K562 (cell line): ENCODE data around the gene ATP8B2. TPM values are rescaled to one million over a fixed set of nuclear protein-coding genes. Genes with fewer than 3 reads are reported as not detected.

ENCODE experiments used
- BMI1 ChIP-seq: fragments of 150-350 bp; IDR thresholded peaks from 2 replicates; pipeline ENCODE4 v1.6.1; 2014; ENCODE audit warnings: low read length
- CREM ChIP-seq: IDR thresholded peaks from 2 replicates; pipeline ENCODE4 v1.6.1; 2014; ENCODE audit warnings: antibody characterized with exemption, low read depth
- ILK ChIP-seq: fragments of 450-650 bp; IDR thresholded peaks from 2 replicates; pipeline ENCODE4 v1.6.1; 2016; ENCODE audit warnings: missing genetic modification characterization, low read depth, mild to moderate bottlenecking, missing compliant biosample characterization, moderate library complexity, borderline replicate concordance
- MAFK ChIP-seq: IDR thresholded peaks from 2 replicates; pipeline ENCODE4 v1.6.1; 2011; ENCODE audit warnings: low read length, improper control_type of control experiment
- MCM2 ChIP-seq: fragments of 450-650 bp; IDR thresholded peaks from 2 replicates; pipeline ENCODE4 v1.6.1; 2017; ENCODE audit warnings: low read depth, mild to moderate bottlenecking
- MCM3 ChIP-seq: fragments of 450-650 bp; IDR thresholded peaks from 2 replicates; pipeline ENCODE4 v1.6.1; 2016
- NBN ChIP-seq: fragments of 450-650 bp; IDR thresholded peaks from 2 replicates; pipeline ENCODE4 v1.6.1; 2016; ENCODE audit warnings: low read depth, mild to moderate bottlenecking
- RAD21 ChIP-seq, 2 experiments: fragments of 250-450 bp in 1 of 2; fragments of 450-650 bp in 1 of 2; sonication (Bioruptor Pico) in 1 of 2; formaldehyde crosslinking in 1 of 2; IDR thresholded peaks in 1 of 2; conservative IDR thresholded peaks in 1 of 2; 2 replicates each; pipeline versions ENCODE4 v1.4.0 to v1.8.0; 2020 to 2022; ENCODE audit warnings: mild to moderate bottlenecking in 2 of 2, moderate library complexity in 1 of 2
- SIX5 ChIP-seq, 2 experiments: IDR thresholded peaks; 2 replicates each; pipeline ENCODE4 v1.6.1; 2011; ENCODE audit warnings: low read length in 2 of 2, borderline replicate concordance in 1 of 2, low read depth in 1 of 2, mild to moderate bottlenecking in 1 of 2, moderate library complexity in 1 of 2; ENCODE audit not compliant: insufficient read depth in 1 of 2
- SLC30A9 ChIP-seq: fragments of 250-450 bp; sonication (Bioruptor Pico); IDR thresholded peaks from 2 replicates; pipeline ENCODE4 v1.8.0; 2022; ENCODE audit warnings: mild to moderate bottlenecking, moderate library complexity
- SMARCB1 ChIP-seq: IDR thresholded peaks from 2 replicates; pipeline ENCODE4 v1.6.1; 2011; ENCODE audit warnings: improper control_type of control experiment, low read depth; ENCODE audit not compliant: insufficient read length
- U2AF2 ChIP-seq: fragments of 200-400 bp; formaldehyde crosslinking; optimal IDR thresholded peaks from 2 replicates; pipeline ENCODE3; 2017; ENCODE audit warnings: low read depth, mild to moderate bottlenecking, low read length
- ZNF184 ChIP-seq: sonication (generic); formaldehyde crosslinking; IDR thresholded peaks from 2 replicates; pipeline ENCODE4 v1.5.0; 2020; ENCODE audit warnings: missing genetic modification reagents
- polyA plus RNA-seq, 8 experiments: library from polyadenylated mRNA; depleted of rRNA in 4 of 8; stranded (reverse) in 5 of 8; unstranded in 3 of 8; fragments of >200 nt; fragmentation: Nextera tagmentation in 2 of 8; fragmentation: Illumina TruSeq in 1 of 8; extraction: Ambion mirVana in 2 of 8; extraction: Trizol in 1 of 8; gene quantifications; 2 replicates each; pipeline versions ENCODE4 v1.2.1 to v1.2.3, GENCODE V29; 2011 to 2014; ENCODE audit warnings: inconsistent platforms in 1 of 8, missing spikeins in 1 of 8
- total RNA-seq, 7 experiments: library from RNA; depleted of rRNA in 6 of 7; stranded (reverse); fragments of >200 nt in 6 of 7; fragmentation: Illumina TruSeq in 2 of 7; extraction: Trizol in 2 of 7; gene quantifications; 2 replicates each; pipeline versions ENCODE4 v1.2.1 to v1.2.3, GENCODE V29; 2011 to 2021; ENCODE audit warnings: low replicate concordance in 1 of 7
- TF ChIP-seq, protein P1 (sequence below): fragments of 250-450 bp; sonication (Bioruptor Pico); IDR thresholded peaks from 2 replicates; pipeline ENCODE4 v1.4.0; 2020
- TF ChIP-seq, protein P2 (sequence below), 2 experiments: fragments of 450-650 bp; conservative IDR thresholded peaks; 2 replicates each; pipeline ENCODE4 v1.6.1; 2017; ENCODE audit warnings: mild to moderate bottlenecking in 2 of 2, moderate library complexity in 2 of 2

ATP8B2 gene
- total and polyA plus RNA-seq, 9 of the 15 experiments (the other 6 are each of a cell fraction or from before 2014, with no cell fraction given), result 0.27 to 33.2 (median 18.4) TPM

DNA sequence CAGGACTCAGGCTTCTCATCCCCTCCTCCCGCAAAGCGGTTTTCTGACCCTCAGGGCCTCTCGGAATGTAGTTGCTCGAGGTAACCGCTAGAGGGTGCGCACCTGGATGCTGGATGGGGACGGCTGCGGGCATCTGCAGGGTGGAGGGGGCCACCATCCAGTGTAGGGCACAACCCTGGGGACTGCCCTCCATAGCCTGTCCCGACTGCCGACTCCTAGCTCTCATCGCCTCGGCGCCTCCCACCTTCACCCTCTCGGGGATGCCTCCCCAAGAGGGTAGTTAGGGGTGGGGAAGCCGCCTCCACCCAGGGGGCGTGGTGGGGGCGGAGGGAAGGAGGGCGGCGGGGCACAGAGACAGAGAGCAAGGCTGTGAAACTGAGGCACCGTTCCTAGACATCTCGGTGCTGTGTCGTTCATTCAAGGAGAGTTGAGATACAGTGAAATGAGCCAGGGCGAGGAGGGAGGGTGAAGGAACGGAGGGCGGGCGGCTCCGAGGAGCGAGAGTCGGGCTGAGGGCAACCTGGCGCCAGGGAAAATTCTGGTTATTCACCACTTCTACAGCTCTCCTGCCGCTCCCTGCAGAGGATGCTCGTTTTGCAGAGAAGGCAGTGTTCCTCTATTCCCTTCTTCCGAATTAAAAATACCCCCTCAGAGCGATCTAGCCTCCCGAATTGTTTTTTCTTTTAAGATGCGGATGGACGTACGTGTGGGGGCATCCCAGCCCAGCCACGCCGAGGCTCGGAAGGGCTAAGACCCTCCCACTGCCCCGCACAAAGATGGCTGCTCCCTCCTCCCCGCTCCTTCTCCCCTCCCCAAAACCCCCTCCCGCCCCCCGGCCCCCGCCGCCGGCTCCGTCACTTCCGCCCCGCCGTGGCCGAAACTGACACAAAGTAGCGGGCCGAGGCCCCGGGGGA lies at the start of gene ATP8B2 (continued):
- TF ChIP-seq, protein P1, sequence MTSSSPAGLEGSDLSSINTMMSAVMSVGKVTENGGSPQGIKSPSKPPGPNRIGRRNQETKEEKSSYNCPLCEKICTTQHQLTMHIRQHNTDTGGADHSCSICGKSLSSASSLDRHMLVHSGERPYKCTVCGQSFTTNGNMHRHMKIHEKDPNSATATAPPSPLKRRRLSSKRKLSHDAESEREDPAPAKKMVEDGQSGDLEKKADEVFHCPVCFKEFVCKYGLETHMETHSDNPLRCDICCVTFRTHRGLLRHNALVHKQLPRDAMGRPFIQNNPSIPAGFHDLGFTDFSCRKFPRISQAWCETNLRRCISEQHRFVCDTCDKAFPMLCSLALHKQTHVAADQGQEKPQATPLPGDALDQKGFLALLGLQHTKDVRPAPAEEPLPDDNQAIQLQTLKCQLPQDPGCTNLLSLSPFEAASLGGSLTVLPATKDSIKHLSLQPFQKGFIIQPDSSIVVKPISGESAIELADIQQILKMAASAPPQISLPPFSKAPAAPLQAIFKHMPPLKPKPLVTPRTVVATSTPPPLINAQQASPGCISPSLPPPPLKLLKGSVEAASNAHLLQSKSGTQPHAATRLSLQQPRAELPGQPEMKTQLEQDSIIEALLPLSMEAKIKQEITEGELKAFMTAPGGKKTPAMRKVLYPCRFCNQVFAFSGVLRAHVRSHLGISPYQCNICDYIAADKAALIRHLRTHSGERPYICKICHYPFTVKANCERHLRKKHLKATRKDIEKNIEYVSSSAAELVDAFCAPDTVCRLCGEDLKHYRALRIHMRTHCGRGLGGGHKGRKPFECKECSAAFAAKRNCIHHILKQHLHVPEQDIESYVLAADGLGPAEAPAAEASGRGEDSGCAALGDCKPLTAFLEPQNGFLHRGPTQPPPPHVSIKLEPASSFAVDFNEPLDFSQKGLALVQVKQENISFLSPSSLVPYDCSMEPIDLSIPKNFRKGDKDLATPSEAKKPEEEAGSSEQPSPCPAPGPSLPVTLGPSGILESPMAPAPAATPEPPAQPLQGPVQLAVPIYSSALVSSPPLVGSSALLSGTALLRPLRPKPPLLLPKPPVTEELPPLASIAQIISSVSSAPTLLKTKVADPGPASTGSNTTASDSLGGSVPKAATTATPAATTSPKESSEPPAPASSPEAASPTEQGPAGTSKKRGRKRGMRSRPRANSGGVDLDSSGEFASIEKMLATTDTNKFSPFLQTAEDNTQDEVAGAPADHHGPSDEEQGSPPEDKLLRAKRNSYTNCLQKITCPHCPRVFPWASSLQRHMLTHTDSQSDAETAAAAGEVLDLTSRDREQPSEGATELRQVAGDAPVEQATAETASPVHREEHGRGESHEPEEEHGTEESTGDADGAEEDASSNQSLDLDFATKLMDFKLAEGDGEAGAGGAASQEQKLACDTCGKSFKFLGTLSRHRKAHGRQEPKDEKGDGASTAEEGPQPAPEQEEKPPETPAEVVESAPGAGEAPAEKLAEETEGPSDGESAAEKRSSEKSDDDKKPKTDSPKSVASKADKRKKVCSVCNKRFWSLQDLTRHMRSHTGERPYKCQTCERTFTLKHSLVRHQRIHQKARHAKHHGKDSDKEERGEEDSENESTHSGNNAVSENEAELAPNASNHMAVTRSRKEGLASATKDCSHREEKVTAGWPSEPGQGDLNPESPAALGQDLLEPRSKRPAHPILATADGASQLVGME (CRISPR knock-in tag), result no peak; the same call in 1 of the 2 replicates
- TF ChIP-seq BMI1 (no peak), RAD21 (CRISPR knock-in tag; conservative IDR thresholded peaks at IDR 0.05 in 1 of 2, IDR thresholded peaks at IDR 0.05 in 1 of 2) (peak in 1 of 2 experiments; percentile 59; a peak in 3 of 4 replicates), ZNF184 (CRISPR knock-in tag) (no peak), MCM2 (no peak), SIX5 (IDR thresholded peaks at IDR 0.05; ENCODE audit: borderline replicate concordance in 1 of 2, insufficient read depth in 1 of 2, low read depth in 1 of 2, low read length in 2 of 2) (no peak), SMARCB1 (no peak), U2AF2 (no peak), ILK (tag) (no peak), SLC30A9 (CRISPR knock-in tag) (no peak), NBN (no peak), MAFK (no peak), MCM3 (no peak), CREM (peak; percentile 41; the same call in 1 of the 2 replicates)
- TF ChIP-seq, protein P2, sequence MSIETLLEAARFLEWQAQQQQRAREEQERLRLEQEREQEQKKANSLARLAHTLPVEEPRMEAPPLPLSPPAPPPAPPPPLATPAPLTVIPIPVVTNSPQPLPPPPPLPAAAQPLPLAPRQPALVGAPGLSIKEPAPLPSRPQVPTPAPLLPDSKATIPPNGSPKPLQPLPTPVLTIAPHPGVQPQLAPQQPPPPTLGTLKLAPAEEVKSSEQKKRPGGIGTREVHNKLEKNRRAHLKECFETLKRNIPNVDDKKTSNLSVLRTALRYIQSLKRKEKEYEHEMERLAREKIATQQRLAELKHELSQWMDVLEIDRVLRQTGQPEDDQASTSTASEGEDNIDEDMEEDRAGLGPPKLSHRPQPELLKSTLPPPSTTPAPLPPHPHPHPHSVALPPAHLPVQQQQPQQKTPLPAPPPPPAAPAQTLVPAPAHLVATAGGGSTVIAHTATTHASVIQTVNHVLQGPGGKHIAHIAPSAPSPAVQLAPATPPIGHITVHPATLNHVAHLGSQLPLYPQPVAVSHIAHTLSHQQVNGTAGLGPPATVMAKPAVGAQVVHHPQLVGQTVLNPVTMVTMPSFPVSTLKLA (conservative IDR thresholded peaks at IDR 0.05), result peak in 1 of 2 experiments; percentile 54; a peak in 1 of 4 replicates
